HTERT RPE-1 (cell line): Measurements from ENCODE around the gene FADS3.

ENCODE experiments used
- in situ Hi-C: fragments of 300-500 bp; cut with MboI; formaldehyde crosslinking; loops from 4 replicates; pipeline ENCODE4 v1.14.3; 2020; ENCODE audit warnings: low sequenced_read_pairs

FADS3 gene

GRCh38 chr11:61862714-61863547 is 28.4 kb downstream of the FADS3 start:
- in situ Hi-C loops, result no loop called here

GRCh38 chr11:61861634-61862033 is 29.7 kb downstream of the FADS3 start:
- in situ Hi-C loops, result no loop called here

- in situ Hi-C loops, result no loop called here
Measured at GRCh38 chr11:61860054-61860903, 31.1 kb downstream of the FADS3 start.

- in situ Hi-C loops, result no loop called here
Measured at GRCh38 chr11:61855939-61856680, 35.2 kb downstream of the FADS3 start.

GRCh38 chr11:61854966-61855714 is 36.2 kb downstream of the FADS3 start:
- in situ Hi-C loops, result no loop called here

- in situ Hi-C loops, result no loop called here
Measured at GRCh38 chr11:61854206-61854895, 37.0 kb downstream of the FADS3 start.

GRCh38 chr11:61853698-61854169 is 37.6 kb downstream of the FADS3 start:
- in situ Hi-C loops, result no loop called here

- in situ Hi-C loops, result no loop called here
Measured at GRCh38 chr11:61851900-61852295, 39.4 kb downstream of the FADS3 start.

GRCh38 chr11:61851113-61851899 is 40.0 kb downstream of the FADS3 start:
- in situ Hi-C loops, result no loop called here

GRCh38 chr11:61850687-61851086 is 40.7 kb downstream of the FADS3 start:
- in situ Hi-C loops, result no loop called here

GRCh38 chr11:61848631-61849030 is 42.7 kb downstream of the FADS3 start:
- in situ Hi-C loops, result no loop called here

- in situ Hi-C loops, result no loop called here
Measured at GRCh38 chr11:61847914-61848581, 43.3 kb downstream of the FADS3 start.

- in situ Hi-C loops, result no loop called here
Measured at GRCh38 chr11:61846362-61847020, 44.9 kb downstream of the FADS3 start.

- in situ Hi-C loops, result no loop called here
Measured at GRCh38 chr11:61844909-61845565, 46.3 kb downstream of the FADS3 start.

GRCh38 chr11:61842528-61842820 is 48.9 kb downstream of the FADS3 start:
- in situ Hi-C loops, result no loop called here

GRCh38 chr11:61841636-61842527 is 49.5 kb downstream of the FADS3 start:
- in situ Hi-C loops, result no loop called here

- in situ Hi-C loops, result no loop called here
Measured at GRCh38 chr11:61840371-61840770, 51.0 kb downstream of the FADS3 start.
